Mucosa of rectum (tissue), 2 donors: Measurements from ENCODE around the gene ADGRG4.
"Not testable (repeated sequence)": the region's sequence is repeated elsewhere in the genome, so short reads cannot be mapped to it uniquely, and the experiment has no call there.

Experiments
- H3K27ac ChIP-seq, 2 donors: one replicate each; pipeline ENCODE4 v1.7.0; 2013; ENCODE audit warnings: inconsistent platforms in 2 of 2, low read depth in 2 of 2, low read length in 2 of 2
- H3K27me3 ChIP-seq, 2 donors: one replicate each; pipeline ENCODE4 v1.7.0; 2013; ENCODE audit warnings: low read length in 2 of 2; ENCODE audit not compliant: control insufficient read depth in 2 of 2, insufficient read depth in 2 of 2
- H3K36me3 ChIP-seq, 2 donors: one replicate each; pipeline ENCODE4 v1.7.0; 2013; ENCODE audit warnings: low read length in 2 of 2; ENCODE audit not compliant: control insufficient read depth in 2 of 2, insufficient read depth in 2 of 2
- H3K4me1 ChIP-seq, 2 donors: one replicate each; pipeline ENCODE4 v1.7.0; 2013; ENCODE audit warnings: low read length in 2 of 2, mild to moderate bottlenecking in 1 of 2; ENCODE audit not compliant: control insufficient read depth in 2 of 2, insufficient read depth in 2 of 2
- H3K4me3 ChIP-seq, 2 donors: one replicate each; pipeline ENCODE4 v1.7.0; 2013; ENCODE audit warnings: low read length in 2 of 2
- H3K9ac ChIP-seq, 2 donors: one replicate each; pipeline ENCODE4 v1.7.0; 2013; ENCODE audit warnings: low read length in 2 of 2, low read depth in 1 of 2, mild to moderate bottlenecking in 1 of 2
- H3K9me3 ChIP-seq, 2 donors: one replicate each; pipeline ENCODE4 v1.7.0; 2013; ENCODE audit warnings: low read length in 2 of 2; ENCODE audit not compliant: control insufficient read depth in 2 of 2
- donor health status: healthy.
- donor health status: Normal muscosa, but diverticular disease.

Gene ADGRG4

DNA sequence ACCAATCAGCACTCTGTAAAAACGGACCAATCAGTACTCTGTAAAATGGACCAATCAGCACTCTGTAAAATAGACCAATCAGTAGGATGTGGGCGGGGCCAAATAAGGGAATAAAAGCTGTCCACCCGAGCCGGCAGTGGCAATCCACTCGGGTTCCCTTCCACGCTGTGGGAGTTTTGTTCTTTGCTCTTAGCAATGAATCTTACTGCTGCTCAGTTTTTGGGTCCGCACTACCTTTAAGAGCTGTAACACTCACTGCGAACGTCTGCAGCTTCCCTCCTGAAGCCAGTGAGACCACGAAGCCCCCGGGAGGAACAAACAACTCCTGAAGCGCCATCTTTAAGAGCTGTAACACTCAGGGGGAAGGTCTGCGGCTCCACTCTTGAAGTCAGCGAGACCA is 120.6 kb downstream of the ADGRG4 start:
- no peak overlapping the region for H3K27ac ChIP-seq
- no peaks in the 10 kb centered on the region for H3K27me3 ChIP-seq
- H3K36me3 ChIP-seq: no peaks in the 10 kb centered on the region
- H3K4me3 ChIP-seq: no peak overlapping the region
- no peaks in the 10 kb centered on the region for H3K4me1 ChIP-seq
- no peaks in the 10 kb centered on the region for H3K9me3 ChIP-seq
- H3K9ac ChIP-seq: no peak overlapping the region

DNA sequence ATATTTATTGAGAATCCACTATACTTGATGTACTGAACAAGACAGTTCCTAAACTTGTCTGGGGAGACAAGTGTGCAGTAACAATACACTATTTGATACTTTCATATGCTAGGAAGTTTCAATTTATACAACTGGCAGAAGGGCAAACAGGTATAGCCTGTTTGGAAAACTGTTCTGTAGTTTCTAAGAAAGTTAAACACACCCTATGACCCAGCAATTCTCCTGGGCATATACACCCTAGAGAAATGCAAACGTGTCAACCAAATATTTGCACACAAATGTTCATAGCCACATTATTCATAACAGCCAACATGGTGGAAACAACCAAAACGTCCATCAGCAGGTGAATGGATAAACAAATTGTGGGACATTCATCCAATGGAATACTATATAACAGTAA is 123.0 kb downstream of the ADGRG4 start:
- H3K36me3 ChIP-seq: no peaks in the 10 kb centered on the region
- H3K27ac ChIP-seq: no peak overlapping the region
- H3K27me3 ChIP-seq: no peaks in the 10 kb centered on the region
- no peaks in the 10 kb centered on the region for H3K4me1 ChIP-seq
- H3K9me3 ChIP-seq: no peaks in the 10 kb centered on the region
- H3K4me3 ChIP-seq: no peak overlapping the region
- no peak overlapping the region for H3K9ac ChIP-seq

DNA sequence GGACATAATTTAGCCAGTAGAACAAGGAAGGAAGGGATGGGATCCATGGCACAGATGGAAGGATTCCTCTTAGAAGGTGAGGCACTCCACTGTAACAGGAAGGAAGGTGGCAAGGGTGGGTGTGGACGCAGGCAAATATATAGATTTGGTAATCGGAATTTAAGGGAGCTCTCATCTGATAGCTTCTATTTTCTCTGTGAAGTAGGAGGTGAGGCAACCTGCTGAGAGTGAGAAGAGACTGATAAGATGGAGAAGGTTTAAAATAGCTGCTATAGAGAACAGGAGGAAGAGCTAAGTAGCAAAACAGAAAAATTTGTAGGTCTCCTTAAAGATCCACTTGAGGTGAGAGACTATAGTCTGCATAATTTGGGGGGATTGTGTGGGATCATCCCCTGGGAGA is 125.2 kb downstream of the ADGRG4 start:
- Histone ChIP-seq H3K27ac (no peak overlapping the region), H3K27me3 (peaks cover 0 to 3% of the 10 kb centered on the region in 2 donors), H3K9ac (no peak overlapping the region), H3K36me3 (no peaks in the 10 kb centered on the region), H3K9me3 (no peaks in the 10 kb centered on the region), H3K4me1 (no peaks in the 10 kb centered on the region), H3K4me3 (no peak overlapping the region)

DNA sequence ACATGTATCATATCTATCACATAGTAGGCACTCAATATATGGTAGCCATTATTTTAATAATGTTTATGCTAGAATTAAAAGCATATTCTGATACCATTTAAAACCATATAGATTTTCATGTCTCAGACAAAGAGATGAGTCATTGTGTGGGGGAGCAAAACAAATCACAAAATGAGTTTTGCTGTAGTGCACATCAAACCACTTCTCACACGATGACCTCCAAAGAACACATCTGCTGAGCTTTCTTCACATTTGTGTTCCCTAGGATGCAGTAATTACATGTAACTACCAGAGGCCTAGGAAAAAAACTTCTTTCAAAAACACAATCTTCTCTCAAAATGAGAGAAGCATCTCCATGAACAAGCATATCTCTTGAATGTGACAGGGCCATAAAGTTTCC is 130.9 kb downstream of the ADGRG4 start:
- Histone ChIP-seq H3K9ac (no peak overlapping the region), H3K4me3 (no peak overlapping the region)

DNA sequence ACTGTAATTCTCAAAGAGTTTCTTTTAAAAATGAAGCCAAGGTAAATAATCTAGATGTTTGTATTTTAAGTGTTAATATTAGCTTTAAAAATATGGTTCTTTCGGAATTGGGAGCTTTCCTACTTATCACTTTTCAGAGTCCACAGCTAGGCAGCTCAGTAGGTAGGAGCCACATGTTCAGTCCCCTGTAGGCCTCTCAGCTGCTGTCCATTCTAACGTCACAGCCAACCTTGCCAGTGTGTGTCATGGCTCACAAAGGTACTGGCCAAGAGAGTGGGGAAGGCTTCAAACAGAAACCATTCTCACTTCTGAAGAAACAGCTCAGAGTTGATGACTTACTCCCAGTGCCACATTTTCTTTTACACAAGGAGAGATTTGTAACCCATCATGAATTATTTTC is 137.0 kb downstream of the ADGRG4 start:
- Histone ChIP-seq H3K4me3 (no peak overlapping the region), H3K9ac (no peak overlapping the region), H3K27ac (no peak overlapping the region), H3K36me3 (no peaks in the 10 kb centered on the region), H3K27me3 (peaks cover 0 to 3% of the 10 kb centered on the region in 2 donors), H3K9me3 (no peaks in the 10 kb centered on the region), H3K4me1 (no peaks in the 10 kb centered on the region)

More for the DNA sequence above, 130.9 kb downstream of the ADGRG4 start:
- peaks cover 0 to 3% of the 10 kb centered on the region in 2 donors for H3K27me3 ChIP-seq
- H3K9me3 ChIP-seq: no peaks in the 10 kb centered on the region
- H3K4me1 ChIP-seq: no peaks in the 10 kb centered on the region
- no peak overlapping the region for H3K27ac ChIP-seq
- no peaks in the 10 kb centered on the region for H3K36me3 ChIP-seq

DNA sequence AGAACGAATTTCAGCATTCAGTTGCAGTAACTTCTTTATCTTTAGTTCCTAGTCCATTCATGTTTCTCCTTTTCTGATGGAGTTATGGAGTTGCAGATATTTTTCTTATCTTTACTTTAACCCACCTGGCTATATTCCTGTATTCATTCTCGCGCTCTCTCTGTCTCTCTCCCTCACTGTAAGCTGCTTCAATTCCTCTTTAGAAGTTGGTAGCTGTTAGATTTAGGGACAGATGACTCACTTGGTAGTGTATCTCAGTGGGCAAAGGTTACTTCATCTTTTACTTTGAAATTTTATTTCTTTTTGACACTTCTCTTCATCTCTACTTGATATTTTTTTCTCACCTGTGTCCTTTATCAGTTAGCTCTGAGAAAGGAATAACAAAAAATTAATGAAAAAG is 137.4 kb downstream of the ADGRG4 start:
- Histone ChIP-seq H3K27ac (no peak overlapping the region), H3K4me3 (no peak overlapping the region), H3K9ac (no peak overlapping the region), H3K4me1 (no peaks in the 10 kb centered on the region), H3K36me3 (no peaks in the 10 kb centered on the region), H3K27me3 (peaks cover 0 to 3% of the 10 kb centered on the region in 2 donors), H3K9me3 (no peaks in the 10 kb centered on the region)

DNA sequence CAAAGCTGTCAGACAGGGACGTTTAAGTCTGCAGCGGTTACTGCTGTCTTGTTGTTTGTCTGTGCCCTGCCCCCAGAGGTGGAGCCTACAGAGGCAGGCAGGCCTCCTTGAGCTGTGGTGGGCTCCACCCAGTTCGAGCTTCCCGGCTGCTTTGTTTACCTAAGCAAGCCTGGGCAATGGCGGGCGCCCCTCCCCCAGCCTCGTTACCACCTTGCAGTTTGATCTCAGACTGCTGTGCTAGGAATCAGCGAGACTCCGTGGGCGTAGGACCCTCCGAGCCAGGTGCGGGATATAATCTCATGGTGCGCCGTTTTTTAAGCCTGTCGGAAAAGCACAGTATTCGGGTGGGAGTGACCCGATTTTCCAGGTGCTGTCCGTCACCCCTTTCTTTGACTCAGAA is 144.9 kb downstream of the ADGRG4 start:
- not testable (repeated sequence) for H3K27ac ChIP-seq, H3K27me3 ChIP-seq, H3K4me1 ChIP-seq, H3K4me3 ChIP-seq, H3K9me3 ChIP-seq, H3K36me3 ChIP-seq, H3K9ac ChIP-seq

DNA sequence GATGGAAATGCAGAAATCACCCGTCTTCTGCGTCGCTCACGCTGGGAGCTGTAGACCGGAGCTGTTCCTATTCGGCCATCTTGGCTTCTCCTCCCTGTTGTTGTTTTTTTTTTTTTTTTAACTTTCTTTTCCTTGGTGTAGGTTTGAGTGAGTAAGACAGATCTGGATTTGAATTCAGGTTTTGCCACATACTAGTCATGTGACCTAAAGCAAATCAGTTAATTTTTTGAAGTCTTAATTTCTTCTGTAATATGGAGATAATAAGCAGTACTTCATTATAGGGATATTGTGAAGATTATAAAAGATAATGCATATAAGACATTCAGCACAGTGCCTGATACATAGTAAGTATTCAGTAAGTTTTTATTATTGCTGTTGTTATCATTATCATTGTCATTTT is 145.4 kb downstream of the ADGRG4 start:
- Histone ChIP-seq H3K9me3 (no peaks in the 10 kb centered on the region), H3K9ac (no peak overlapping the region), H3K27ac (no peak overlapping the region), H3K27me3 (no peaks in the 10 kb centered on the region), H3K4me3 (no peak overlapping the region), H3K36me3 (no peaks in the 10 kb centered on the region), H3K4me1 (no peaks in the 10 kb centered on the region)

DNA sequence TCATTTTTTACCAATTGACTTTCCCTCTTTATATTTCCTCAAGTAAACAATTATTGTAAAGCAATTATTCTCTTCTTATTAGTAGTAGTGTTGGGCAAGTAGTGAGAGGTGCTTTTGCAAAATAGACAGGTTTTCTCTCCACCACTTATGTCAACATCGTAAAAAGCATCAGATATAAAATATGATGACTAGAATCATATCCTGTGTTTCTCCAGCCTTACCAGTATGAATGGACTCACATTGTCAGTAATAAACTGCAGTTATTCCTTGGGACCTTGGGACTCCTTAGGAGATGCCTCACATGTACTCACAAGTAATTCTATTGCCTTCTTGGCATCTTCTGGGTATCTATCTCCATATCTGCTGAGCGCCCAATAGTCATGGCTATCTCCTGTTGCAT is 146.5 kb downstream of the ADGRG4 start:
- Histone ChIP-seq H3K4me3 (no peak overlapping the region), H3K4me1 (no peaks in the 10 kb centered on the region), H3K9ac (no peak overlapping the region), H3K9me3 (no peaks in the 10 kb centered on the region), H3K36me3 (no peaks in the 10 kb centered on the region), H3K27me3 (no peaks in the 10 kb centered on the region), H3K27ac (no peak overlapping the region)

DNA sequence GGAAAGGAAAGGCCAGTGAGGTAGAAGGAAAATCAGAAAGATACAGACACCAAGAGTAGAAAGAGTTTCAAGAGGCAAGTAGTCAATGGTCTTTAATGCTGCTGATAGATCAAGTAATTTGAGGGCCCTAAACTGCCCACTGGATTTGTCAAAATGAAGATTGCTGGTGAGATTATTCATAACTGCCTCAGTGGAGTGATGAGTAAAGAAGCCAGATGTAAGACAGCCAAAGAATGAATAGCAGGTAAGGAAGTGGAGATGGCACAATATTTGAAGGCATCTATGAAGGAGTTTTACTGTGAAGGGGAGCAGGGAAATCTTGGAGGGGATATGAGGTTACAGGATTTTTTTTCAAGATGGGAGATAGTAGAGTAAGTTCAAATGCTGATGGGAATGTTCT is 147.2 kb downstream of the ADGRG4 start:
- Histone ChIP-seq H3K36me3 (no peaks in the 10 kb centered on the region), H3K27ac (no peak overlapping the region), H3K4me3 (no peak overlapping the region), H3K27me3 (no peaks in the 10 kb centered on the region), H3K9me3 (no peaks in the 10 kb centered on the region), H3K9ac (no peak overlapping the region), H3K4me1 (no peaks in the 10 kb centered on the region)
